Cardiac fibroblast (primary cell): Measurements from ENCODE around the gene RBCK1.

ENCODE experiments used
- DNase-seq, 2 donors: peaks; one replicate each; pipeline versions ENCODE4 v3.0.0 to v3.0.0-alpha.2; 2010; ENCODE audit warnings: low read depth in 2 of 2
- H3K4me3 ChIP-seq, 2 donors: replicated peaks in 1 of 2; 1 replicate in 1 of 2; 2 replicates in 1 of 2; pipeline ENCODE4 v1.5.1; 2011; ENCODE audit warnings: low read depth in 2 of 2, low read length in 2 of 2, mild to moderate bottlenecking in 2 of 2, moderate library complexity in 1 of 2
- CTCF ChIP-seq: IDR thresholded peaks from one replicate; pipeline ENCODE4 v1.5.1; 2011; ENCODE audit warnings: low read depth, mild to moderate bottlenecking, low read length, inconsistent platforms

Gene RBCK1

GRCh38 chr20:460180-460579 is 52.1 kb downstream of the RBCK1 start:
- H3K4me3 ChIP-seq: no peak overlapping the region
- no peak for DNase-seq
- TF ChIP-seq CTCF: no peak

GRCh38 chr20:460707-461106 is 52.6 kb downstream of the RBCK1 start:
- no peak for TF ChIP-seq CTCF
- DNase-seq: peak; percentile 32 to 38
- peak overlapping the region; percentile 78 to 80 for H3K4me3 ChIP-seq

GRCh38 chr20:461254-462198 is 53.4 kb downstream of the RBCK1 start:
- peak; percentile 52 to 59 for DNase-seq
- H3K4me3 ChIP-seq: peak overlapping the region; percentile 78 to 80
- TF ChIP-seq CTCF: no peak

GRCh38 chr20:462199-462991 is 54.3 kb downstream of the RBCK1 start, which contains the start of gene TBC1D20:
Gene TBC1D20 (minus strand): TSS chr20:462533. CDS start chr20:462405, 128 bp downstream.
- DNase-seq: peak; percentile 85 to 89
- peak within 1 kb of the TSS; percentile 78 to 80 for H3K4me3 ChIP-seq
- TF ChIP-seq CTCF: peak; percentile 27

GRCh38 chr20:467755-468154 is 59.7 kb downstream of the RBCK1 start:
- TF ChIP-seq CTCF: no peak
- no peak overlapping the region for H3K4me3 ChIP-seq
- no peak for DNase-seq

- no peak overlapping the region for H3K4me3 ChIP-seq
- TF ChIP-seq CTCF: no peak
- DNase-seq: no peak
Observed at GRCh38 chr20:469746-470490, 61.8 kb downstream of the RBCK1 start.
